AG04450 (cell line): ENCODE measurements around the gene SYDE1. TPM values are rescaled to one million over a fixed set of nuclear protein-coding genes. Genes with fewer than 3 reads are reported as not detected.

Experiments used
- CTCF ChIA-PET: fragments of 300-600, 350-600 bp; formaldehyde crosslinking; extraction: SDS; loops from one replicate; lab custom pipeline; 2022; ENCODE audit warnings: antibody characterized with exemption, inconsistent platforms; lab: Charles Lee
- POLR2A ChIA-PET: fragments of 350-600 bp; formaldehyde crosslinking; extraction: SDS; loops from one replicate; lab custom pipeline; 2021; ENCODE audit warnings: antibody characterized with exemption, inconsistent platforms; lab: Yijun Ruan, JAX
- DNase-seq: peaks from one replicate; pipeline ENCODE4 v3.0.0-alpha.2; 2011; ENCODE audit warnings: low read depth, low spot score
- H3K27ac ChIP-seq: one replicate; pipeline ENCODE4 v1.5.1; 2012; ENCODE audit warnings: low read depth, low read length, control low read depth
- H3K27me3 ChIP-seq: one replicate; pipeline ENCODE4 v1.6.0; 2012; ENCODE audit warnings: low read length; ENCODE audit not compliant: control insufficient read depth, insufficient read depth
- H3K4me3 ChIP-seq: 2 replicates; pipeline ENCODE4 v1.5.1; 2011; ENCODE audit warnings: mild to moderate bottlenecking, low read depth, low read length, control low read depth
- H3K9me3 ChIP-seq: 2 replicates; pipeline ENCODE4 v1.5.1; 2012; ENCODE audit warnings: low read length; ENCODE audit not compliant: control insufficient read depth, insufficient read depth
- CTCF ChIP-seq: IDR thresholded peaks from 2 replicates; pipeline ENCODE4 v1.5.1; 2011; ENCODE audit warnings: low read depth, low read length, control low read depth, inconsistent platforms
- polyA plus RNA-seq: library from polyadenylated mRNA; depleted of rRNA; stranded (reverse); fragments of >200 nt; gene quantifications from 2 replicates; pipeline ENCODE4 v1.2.3, GENCODE V29; 2011

SYDE1 gene
- polyA plus RNA-seq, 1 experiment = 30.3 TPM

DNA sequence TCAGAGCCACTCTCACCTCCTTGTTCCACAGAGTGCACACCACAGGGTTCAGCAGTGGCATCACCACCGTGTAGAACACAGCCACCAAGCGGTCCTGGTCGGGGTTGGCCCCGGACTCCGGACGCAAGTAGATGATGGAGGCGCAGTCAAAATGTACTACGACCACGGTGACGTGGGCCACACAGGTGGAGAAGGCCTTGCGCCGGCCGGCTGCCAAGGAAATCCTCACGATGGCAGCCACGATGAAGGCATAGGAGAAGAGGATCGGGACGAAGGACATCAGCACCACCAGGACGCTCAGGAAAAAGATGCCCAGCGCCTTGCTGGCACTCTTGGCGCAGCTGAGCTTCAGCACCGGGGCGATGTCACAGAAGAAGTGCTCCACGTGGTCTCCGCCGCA lies 33.9 kb downstream of the SYDE1 start:
- H3K27me3 ChIP-seq = no peaks in the 10 kb centered on the region
- ChIA-PET CTCF (no interaction called here), POLR2A (no interaction called here)
- DNase-seq = no peak
- H3K9me3 ChIP-seq = peaks cover 31% of the 10 kb centered on the region
- H3K27ac ChIP-seq = no peak overlapping the region
- H3K4me3 ChIP-seq = no peak overlapping the region
- no peak for TF ChIP-seq CTCF

DNA sequence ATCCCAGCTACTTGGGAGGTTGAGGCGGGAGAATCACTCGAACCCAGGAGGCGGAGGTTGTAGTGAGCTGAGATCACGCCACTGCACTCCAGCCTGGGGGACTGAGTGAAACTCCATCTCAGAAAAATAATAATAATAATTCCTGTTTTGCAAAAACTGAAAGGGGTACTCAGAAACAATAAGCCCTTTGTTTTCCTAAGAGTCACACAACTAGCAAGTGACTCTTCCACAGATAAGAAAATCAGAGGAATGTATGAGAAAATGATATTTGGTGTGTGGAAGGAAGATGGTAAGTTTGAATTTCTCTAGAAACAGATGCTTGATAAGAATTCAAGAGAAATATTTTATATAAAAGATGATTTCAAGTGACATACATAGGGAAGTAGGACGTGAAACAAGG lies 35.1 kb downstream of the SYDE1 start:
- H3K9me3 ChIP-seq = peaks cover 31% of the 10 kb centered on the region
- H3K27me3 ChIP-seq = no peaks in the 10 kb centered on the region
- POLR2A ChIA-PET = no interaction called here
- no peak for TF ChIP-seq CTCF
- no peak overlapping the region for H3K4me3 ChIP-seq
- no peak for DNase-seq
- H3K27ac ChIP-seq = no peak overlapping the region
- CTCF ChIA-PET = no interaction called here

GRCh38 chr19:15144046-15144646 lies 36.9 kb downstream of the SYDE1 start:
- POLR2A ChIA-PET = no interaction called here
- no peak overlapping the region for H3K4me3 ChIP-seq
- no peak for DNase-seq
- H3K27ac ChIP-seq = no peak overlapping the region
- H3K9me3 ChIP-seq = peaks cover 24% of the 10 kb centered on the region
- no peaks in the 10 kb centered on the region for H3K27me3 ChIP-seq
- CTCF ChIA-PET = interaction anchor here (0.6 kb wide), 1 partner anchor 51 kb away, joined by 3 read pairs; no protein-coding TSS in a partner anchor
- no peak for TF ChIP-seq CTCF

- ChIA-PET POLR2A (no interaction called here), CTCF (interaction anchor here (0.6 to 1.1 kb wide), 3 partner anchors 46 to 103 kb away, joined by 3 to 5 read pairs (median 3); no protein-coding TSS in a partner anchor)
- DNase-seq = no peak
These were observed 39.9 kb downstream of the SYDE1 start for GRCh38 chr19:15147090-15147489.

More at GRCh38 chr19:15147090-15147489, 39.9 kb downstream of the SYDE1 start:
- Histone ChIP-seq H3K4me3 (no peak overlapping the region), H3K27me3 (no peaks in the 10 kb centered on the region), H3K9me3 (peaks cover 6% of the 10 kb centered on the region), H3K27ac (no peak overlapping the region)
- TF ChIP-seq CTCF = no peak
